ENCODE results near the gene PTGDS. TPM values are rescaled to one million over a fixed set of nuclear protein-coding genes. Genes with fewer than 3 reads are reported as not detected.

The PTGDS gene
- total RNA-seq, 2 donors from 2014 or later = 13.8 to 22.1 TPM

- no peaks in the 10 kb centered on the region for H3K36me3 ChIP-seq (ENCODE audit: control insufficient read depth, insufficient read depth, low read length)
- WGBS, 2 experiments (ENCODE audit: insufficient coverage in 1 of 2, insufficient read length in 1 of 2) = 86 to 88% methylated on average over 12 to 15 of the region's 15 CpGs
- peaks cover 3% of the 10 kb centered on the region for H3K4me1 ChIP-seq (ENCODE audit: control insufficient read depth, insufficient read depth, low read length)
- Mint-ChIP-seq H3K27me3 (ENCODE audit: insufficient read depth) (peaks cover 2% of the 10 kb centered on the region), H3K4me1 (peaks cover 2% of the 10 kb centered on the region), H3K9me3 (no peaks in the 10 kb centered on the region), H3K36me3 (ENCODE audit: low read depth) (no peaks in the 10 kb centered on the region), H3K27ac (no peak overlapping the region), H3K4me3 (no peak overlapping the region)
- H3K27ac ChIP-seq (ENCODE audit: low read depth, low read length) = no peak overlapping the region
- no peaks in the 10 kb centered on the region for H3K9me3 ChIP-seq (ENCODE audit: control insufficient read depth, low read length)
- peaks cover 6% of the 10 kb centered on the region for H3K27me3 ChIP-seq (ENCODE audit: control insufficient read depth, insufficient read depth, low read length, poor library complexity, severe bottlenecking)
- no peak overlapping the region for H3K4me3 ChIP-seq (ENCODE audit: low read length)
- no peak for DNase-seq
- no peak for TF ChIP-seq CTCF (conservative IDR thresholded peaks at IDR 0.05)
- no peak overlapping the region for H3K9ac ChIP-seq (ENCODE audit: extremely low read depth, low read length, poor library complexity, severe bottlenecking)
Measured at GRCh38 chr9:136974817-136975535, 2.3 kb upstream of the PTGDS start.

- no peak overlapping the region for H3K4me3 ChIP-seq (ENCODE audit: low read length)
- peaks cover 6% of the 10 kb centered on the region for H3K27me3 ChIP-seq (ENCODE audit: control insufficient read depth, insufficient read depth, low read length, poor library complexity, severe bottlenecking)
- peaks cover 3% of the 10 kb centered on the region for H3K4me1 ChIP-seq (ENCODE audit: control insufficient read depth, insufficient read depth, low read length)
- peak; percentile 79 for TF ChIP-seq CTCF (conservative IDR thresholded peaks at IDR 0.05)
- Mint-ChIP-seq H3K27ac (no peak overlapping the region), H3K4me1 (peaks cover 8% of the 10 kb centered on the region), H3K36me3 (ENCODE audit: low read depth) (no peaks in the 10 kb centered on the region), H3K4me3 (no peak overlapping the region), H3K27me3 (ENCODE audit: insufficient read depth) (peaks cover 2% of the 10 kb centered on the region), H3K9me3 (no peaks in the 10 kb centered on the region)
- H3K9ac ChIP-seq (ENCODE audit: extremely low read depth, low read length, poor library complexity, severe bottlenecking) = no peak overlapping the region
- WGBS, 2 experiments (ENCODE audit: insufficient coverage in 1 of 2, insufficient read length in 1 of 2) = 85 to 86% methylated on average over 8 to 14 of the region's 14 CpGs
- H3K36me3 ChIP-seq (ENCODE audit: control insufficient read depth, insufficient read depth, low read length) = no peaks in the 10 kb centered on the region
- no peaks in the 10 kb centered on the region for H3K9me3 ChIP-seq (ENCODE audit: control insufficient read depth, low read length)
- peak; percentile 92 for DNase-seq
- H3K27ac ChIP-seq (ENCODE audit: low read depth, low read length) = no peak overlapping the region
Measured at GRCh38 chr9:136975644-136976043, 1.7 kb upstream of the PTGDS start.

GRCh38 chr9:136977649-136978072, 357 bp downstream of the PTGDS start:
- WGBS, 2 experiments (ENCODE audit: insufficient coverage in 1 of 2, insufficient read length in 1 of 2) = 15 to 20% methylated on average over 15 to 33 of the region's 33 CpGs
- peak overlapping the region; percentile 6 for H3K9ac ChIP-seq (ENCODE audit: extremely low read depth, low read length, poor library complexity, severe bottlenecking)
- peaks cover 2% of the 10 kb centered on the region for H3K27me3 Mint-ChIP-seq (ENCODE audit: insufficient read depth)
- H3K4me1 Mint-ChIP-seq = peaks cover 11% of the 10 kb centered on the region
- no peak overlapping the region for H3K27ac Mint-ChIP-seq
- peaks cover 3% of the 10 kb centered on the region for H3K4me1 ChIP-seq (ENCODE audit: control insufficient read depth, insufficient read depth, low read length)
- H3K36me3 ChIP-seq (ENCODE audit: control insufficient read depth, insufficient read depth, low read length) = no peaks in the 10 kb centered on the region
- H3K9me3 Mint-ChIP-seq = no peaks in the 10 kb centered on the region
- H3K9me3 ChIP-seq (ENCODE audit: control insufficient read depth, low read length) = no peaks in the 10 kb centered on the region
- H3K36me3 Mint-ChIP-seq (ENCODE audit: low read depth) = no peaks in the 10 kb centered on the region
- peak overlapping the region; percentile 69 for H3K4me3 ChIP-seq (ENCODE audit: low read length)
- peak overlapping the region; percentile 52 for H3K4me3 Mint-ChIP-seq
- H3K27ac ChIP-seq (ENCODE audit: low read depth, low read length) = no peak overlapping the region
- no peak for DNase-seq
- no peak for TF ChIP-seq CTCF (conservative IDR thresholded peaks at IDR 0.05)
- peaks cover 6% of the 10 kb centered on the region for H3K27me3 ChIP-seq (ENCODE audit: control insufficient read depth, insufficient read depth, low read length, poor library complexity, severe bottlenecking)

Data from endodermal cell (in vitro differentiated cells).